GM21529 (cell line): ENCODE measurements around the gene KYNU.
"Not testable (repeated sequence)": the region's sequence is repeated elsewhere in the genome, so short reads cannot be mapped to it uniquely, and the experiment has no call there.

Experiments
- ATAC-seq: cut with Tn5 transposase; IDR thresholded peaks from one replicate; pipeline ENCODE4 v1.9.1; 2021; ENCODE audit not compliant: unreplicated experiment

Gene KYNU

DNA sequence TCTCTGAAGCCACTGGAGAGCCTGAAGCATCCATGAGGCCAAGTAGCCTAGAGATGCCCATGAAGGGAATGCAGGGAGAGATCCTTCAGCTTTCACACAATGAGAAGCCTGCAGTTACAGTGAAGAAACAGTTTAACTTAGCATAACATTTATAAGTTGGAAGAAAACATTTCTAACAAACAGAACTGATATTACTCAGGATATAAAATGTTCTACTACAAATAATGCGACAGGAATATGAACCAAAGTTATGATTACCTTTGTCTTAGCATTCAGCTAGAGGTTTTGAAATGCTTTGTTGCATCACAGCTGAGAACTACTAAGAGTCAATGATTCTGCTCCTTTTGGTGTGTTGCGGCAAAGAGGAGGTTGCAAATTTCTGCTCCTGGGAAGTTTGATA, 6.9 kb upstream of the KYNU start:
- no peak for ATAC-seq

DNA sequence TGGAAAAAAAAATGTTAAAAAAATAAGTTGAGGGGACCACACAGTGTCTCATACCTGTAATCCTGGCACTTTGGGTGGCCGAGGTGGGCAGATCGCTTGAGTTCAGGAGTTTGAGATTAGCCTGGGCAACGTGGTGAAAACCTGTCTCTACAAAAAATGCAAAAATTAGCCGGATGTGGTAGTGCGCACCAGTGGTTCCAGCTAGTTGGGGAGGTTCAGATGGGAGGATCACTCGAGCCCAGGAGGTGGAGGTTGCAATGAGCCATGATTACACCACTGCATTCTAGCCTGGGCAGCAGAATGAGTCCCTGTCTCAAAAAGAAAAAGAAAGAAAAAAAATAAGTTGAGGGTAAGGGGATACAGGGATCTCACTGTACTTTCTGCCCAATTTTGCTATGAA, 6.1 kb upstream of the KYNU start:
- ATAC-seq: peak; percentile 24

- no peak for ATAC-seq
Measured at GRCh38 chr2:142872882-142873724, 4.4 kb upstream of the KYNU start.

DNA sequence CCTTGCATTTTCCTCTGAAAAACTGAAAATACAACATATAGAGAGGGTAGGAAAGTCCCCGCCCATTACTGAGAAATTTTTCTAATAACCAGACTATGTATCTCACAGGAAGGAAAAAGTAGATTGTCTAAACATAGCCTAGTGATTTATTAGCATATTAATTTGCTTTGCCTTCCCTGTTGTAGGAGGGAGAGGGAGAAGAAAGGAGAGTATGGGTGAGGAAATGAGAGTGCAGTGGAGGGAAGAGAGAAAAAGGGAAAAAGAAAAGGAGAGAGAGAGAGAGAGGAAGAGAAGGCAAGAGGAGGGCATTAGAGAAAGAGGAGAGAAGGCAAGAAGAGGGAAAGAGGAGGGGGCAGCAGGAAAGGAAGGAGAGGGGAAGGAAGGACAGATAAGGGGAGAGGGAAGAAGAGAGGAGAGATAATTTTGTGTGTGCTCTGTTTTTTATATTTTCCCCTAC, 3.6 kb upstream of the KYNU start:
- no peak for ATAC-seq

DNA sequence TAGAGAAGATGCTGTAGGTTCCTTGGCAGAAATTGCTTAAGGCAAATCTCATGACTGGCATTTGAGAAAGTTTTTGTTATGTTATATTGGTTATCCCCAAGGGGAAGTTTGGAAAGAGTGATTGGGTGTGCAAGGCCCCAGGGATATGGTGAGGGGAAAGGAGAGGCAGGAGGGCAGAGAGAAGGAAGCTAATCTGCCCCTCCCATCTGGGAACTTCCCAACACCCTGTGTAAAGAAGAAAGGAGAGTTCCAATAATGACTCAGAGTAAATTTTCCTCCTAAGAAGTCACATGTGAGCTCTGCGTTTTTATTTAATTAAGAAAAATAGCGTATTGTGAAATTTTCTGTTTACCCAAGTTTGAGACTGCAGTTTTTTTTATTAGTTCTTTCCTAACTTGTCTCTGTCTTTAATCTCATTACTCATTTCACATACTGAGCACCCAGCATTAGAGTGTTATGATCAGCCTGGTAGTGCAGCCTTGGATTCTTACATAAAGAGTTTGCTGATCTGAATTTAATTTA, 3.1 kb upstream of the KYNU start:
- ATAC-seq: no peak

DNA sequence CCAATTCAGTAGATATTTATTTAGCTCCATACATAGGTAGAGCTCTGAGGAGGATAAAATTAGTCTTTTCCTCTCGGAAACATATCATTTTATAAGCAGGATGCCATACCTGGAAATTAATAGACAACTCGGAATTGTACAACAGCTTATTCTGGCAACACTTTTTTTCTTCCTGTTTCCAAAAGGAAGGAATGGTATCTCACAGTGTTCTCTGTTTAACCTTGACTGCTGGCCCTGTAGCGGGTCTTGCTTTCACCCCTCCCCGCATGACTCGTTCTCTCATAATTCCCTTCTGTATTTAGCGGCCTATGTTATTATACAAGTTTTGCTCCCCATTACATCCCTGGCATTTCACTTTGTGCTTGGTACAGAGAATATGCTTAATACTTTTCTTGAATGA, 2.5 kb upstream of the KYNU start:
- no peak for ATAC-seq

GRCh38 chr2:142875652-142876051, 1.8 kb upstream of the KYNU start:
- ATAC-seq: no peak

DNA sequence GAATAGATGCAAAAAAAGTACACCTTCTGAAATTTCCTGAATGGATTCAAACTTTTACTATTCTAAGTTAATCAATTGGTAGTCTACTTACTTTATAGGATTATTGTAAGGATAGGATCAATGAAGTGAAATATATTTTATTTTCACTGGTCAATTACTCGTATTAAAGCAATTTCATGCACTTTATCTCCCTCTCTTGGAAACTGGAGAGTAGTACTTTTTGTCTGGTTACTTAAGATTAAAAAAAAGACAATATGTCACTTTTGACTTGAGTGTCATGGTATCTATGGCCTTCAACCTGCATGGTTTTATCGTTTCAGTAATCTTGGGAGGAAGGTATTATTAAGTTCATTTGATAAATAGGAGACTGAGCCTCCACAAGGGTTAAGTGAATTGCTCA, 1.0 kb upstream of the KYNU start:
- ATAC-seq: no peak

DNA sequence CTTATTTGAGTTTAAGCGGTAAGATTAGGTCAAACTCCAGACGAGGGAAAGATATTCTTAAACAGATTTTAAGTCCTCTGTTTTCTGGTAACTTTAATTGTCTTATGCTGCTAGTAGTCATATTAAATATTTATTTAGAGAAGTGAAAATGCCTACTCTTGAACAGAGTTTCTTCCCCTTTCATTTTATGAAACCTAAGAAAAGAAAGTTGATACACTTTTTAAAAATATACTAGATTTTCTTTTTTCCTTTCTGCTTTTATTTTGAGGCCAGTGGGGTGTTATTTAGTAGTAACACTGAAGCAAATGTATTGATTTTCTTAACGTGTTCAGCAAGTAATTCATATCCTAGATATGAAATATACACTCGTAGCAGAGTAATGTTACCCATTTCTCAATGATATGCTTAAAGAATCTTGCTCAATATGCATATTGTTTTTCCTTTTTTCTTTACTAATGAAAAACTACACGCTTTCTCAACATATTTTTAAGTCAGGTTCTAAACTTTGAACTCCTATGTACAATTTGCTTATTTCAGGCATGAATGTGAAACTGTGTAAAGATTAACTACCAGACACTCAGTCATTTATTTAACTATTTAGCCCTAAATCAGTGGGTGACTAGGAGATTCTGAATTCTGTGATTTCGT, 691 bp downstream of the KYNU start:
- ATAC-seq: peak; percentile 36

GRCh38 chr2:142879151-142879550, 1.7 kb downstream of the KYNU start:
- ATAC-seq: no peak

- ATAC-seq: no peak
Measured at GRCh38 chr2:142880279-142880678, 2.8 kb downstream of the KYNU start.

DNA sequence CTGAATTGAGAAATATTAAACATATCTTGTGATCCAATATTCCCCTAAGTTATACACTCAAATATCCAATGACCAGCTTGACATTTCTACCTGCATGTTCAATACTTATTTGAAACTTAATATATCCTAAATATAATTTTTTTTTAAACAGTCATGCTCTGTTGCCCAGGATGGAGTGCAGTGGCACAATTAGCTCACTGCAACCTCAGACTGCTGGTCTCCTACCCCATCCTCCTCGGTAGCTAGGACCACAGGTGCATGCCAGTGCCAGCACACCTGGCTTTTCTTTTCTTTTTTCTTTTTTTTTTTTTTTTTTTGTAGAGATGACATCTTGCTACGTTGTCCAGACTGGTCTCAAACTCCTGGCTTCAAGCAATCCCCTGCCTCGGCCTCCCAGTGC, 4.2 kb downstream of the KYNU start:
- no peak for ATAC-seq

DNA sequence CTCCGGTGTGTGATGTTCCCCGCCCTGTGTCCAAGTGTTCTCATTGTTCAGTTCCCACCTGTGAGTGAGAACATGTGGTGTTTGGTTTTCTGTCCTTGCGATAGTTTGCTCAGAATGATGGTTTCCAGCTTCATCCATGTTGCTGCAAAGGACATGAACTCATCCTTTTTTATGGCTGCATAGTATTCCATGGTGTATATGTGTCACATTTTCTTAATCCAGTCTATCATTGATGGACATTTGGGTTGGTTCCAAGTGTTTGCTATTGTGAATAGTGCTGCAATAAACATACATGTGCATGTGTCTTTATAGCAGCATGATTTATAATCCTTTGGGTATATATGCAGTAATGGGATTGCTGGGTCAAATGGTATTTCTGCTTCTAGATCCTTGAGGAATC, 5.0 kb downstream of the KYNU start:
- ATAC-seq: not testable (repeated sequence)

- ATAC-seq: no peak
Measured at GRCh38 chr2:142883526-142883925, 6.1 kb downstream of the KYNU start.

- no peak for ATAC-seq
Measured at GRCh38 chr2:142885543-142885942, 8.1 kb downstream of the KYNU start.

DNA sequence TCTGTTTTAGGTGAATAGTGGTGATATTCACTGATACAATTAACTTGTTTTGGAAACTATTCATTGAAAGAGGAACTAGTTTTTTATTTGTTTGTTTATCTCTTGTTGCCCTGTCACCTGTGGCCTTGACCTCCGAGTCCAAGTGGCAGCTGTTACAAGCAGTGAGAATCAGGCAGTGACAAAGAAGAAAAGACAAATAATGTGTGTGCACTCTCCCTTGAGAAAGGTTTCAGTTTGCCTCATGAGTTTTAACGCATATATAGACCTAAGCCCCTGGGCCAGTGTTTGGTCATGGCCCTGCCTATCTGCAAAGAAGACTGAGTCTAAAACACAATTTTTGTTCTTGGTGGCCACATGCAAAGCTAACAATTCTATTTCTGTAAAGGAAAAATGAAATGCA, 15.3 kb downstream of the KYNU start:
- ATAC-seq: peak; percentile 99

GRCh38 chr2:142893241-142893640, 15.8 kb downstream of the KYNU start:
- ATAC-seq: no peak

DNA sequence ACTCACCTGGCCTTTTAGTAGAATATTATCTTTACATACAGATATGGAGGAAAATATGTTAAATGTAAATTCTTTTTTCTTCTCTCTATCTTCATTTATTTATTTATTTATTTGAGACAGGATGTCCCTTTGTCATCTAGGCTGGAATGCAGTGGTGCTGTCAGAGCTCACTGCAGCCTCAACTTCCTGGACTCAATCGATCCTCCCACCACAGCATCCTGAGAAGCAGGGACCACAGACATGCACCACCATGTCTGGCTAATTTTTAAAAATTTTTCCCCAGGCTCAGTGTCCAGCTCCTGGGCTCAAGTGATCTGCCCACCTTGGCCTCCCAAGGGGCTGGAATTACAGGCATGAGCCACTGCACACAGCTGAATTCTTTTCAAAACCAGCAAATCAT, 20.3 kb downstream of the KYNU start:
- no peak for ATAC-seq

- not testable (repeated sequence) for ATAC-seq
Measured at GRCh38 chr2:142900327-142900726, 22.9 kb downstream of the KYNU start.

DNA sequence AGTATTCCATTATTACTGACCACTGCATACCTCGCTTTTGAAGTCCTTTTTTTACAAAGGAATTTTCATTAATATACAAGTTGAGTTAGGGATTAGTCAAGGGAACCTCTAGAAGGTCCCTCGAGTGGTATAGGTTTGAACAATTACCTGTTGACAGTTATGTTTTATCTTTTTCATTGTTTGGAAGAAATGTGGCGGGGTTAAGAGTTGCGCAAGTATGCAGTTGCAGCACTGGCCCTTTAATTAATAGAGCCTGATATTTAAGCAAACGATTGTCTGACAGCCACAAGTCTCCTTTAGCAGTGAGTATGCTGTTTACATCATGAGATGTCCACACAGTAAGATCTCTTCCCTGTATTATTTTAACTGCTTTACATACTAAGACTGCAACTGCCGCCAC, 24.3 kb downstream of the KYNU start:
- ATAC-seq: no peak

DNA sequence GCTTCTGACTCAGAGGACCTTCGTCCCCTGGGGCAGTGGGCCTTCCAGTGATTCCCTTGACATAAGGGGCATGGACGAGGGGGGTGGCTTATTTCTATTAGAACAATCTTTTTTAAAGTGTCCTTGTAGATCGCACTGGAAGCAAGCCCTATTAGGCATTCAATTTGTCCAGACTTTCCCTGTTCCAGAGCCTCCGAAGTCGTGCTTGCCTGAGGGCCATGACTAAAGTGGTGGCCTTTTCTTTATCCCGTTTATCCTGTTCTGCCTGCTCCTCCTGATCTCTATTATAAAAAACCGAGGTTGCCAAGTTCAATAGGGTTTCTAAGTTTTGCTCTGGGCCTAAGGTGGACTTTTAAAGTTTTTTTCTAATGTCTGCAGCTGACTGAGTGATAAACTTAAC, 26.3 kb downstream of the KYNU start:
- ATAC-seq: not testable (repeated sequence)

GRCh38 chr2:142907653-142908052, 30.2 kb downstream of the KYNU start:
- ATAC-seq: no peak
